GM11168 (cell line): ENCODE measurements around the gene EFL1.
"Not testable (repeated sequence)": the region's sequence is repeated elsewhere in the genome, so short reads cannot be mapped to it uniquely, and the experiment has no call there.

Source experiments
- in situ Hi-C: fragments of 300-500 bp; cut with MboI; formaldehyde crosslinking; loops from one replicate; pipeline ENCODE4 v1.12.0; 2022; ENCODE audit warnings: low sequenced_read_pairs; ENCODE audit not compliant: unreplicated experiment

Gene EFL1

GRCh38 chr15:82212201-82212600 lies 50.3 kb downstream of the EFL1 start:
- in situ Hi-C loops: not testable (repeated sequence)

- in situ Hi-C loops: not testable (repeated sequence)
Observed at GRCh38 chr15:82210066-82210597, 52.4 kb downstream of the EFL1 start.

- in situ Hi-C loops: loop anchor here (5.0 kb wide), 1 partner anchor 1933 kb away; no protein-coding TSS in a partner anchor
Observed at GRCh38 chr15:82204575-82204974, 58.0 kb downstream of the EFL1 start.

GRCh38 chr15:82197733-82198594 lies 64.6 kb downstream of the EFL1 start:
- in situ Hi-C loops: no loop called here

GRCh38 chr15:82196353-82196752 lies 66.2 kb downstream of the EFL1 start:
- in situ Hi-C loops: no loop called here

- in situ Hi-C loops: not testable (repeated sequence)
Observed at GRCh38 chr15:82195818-82196217, 66.7 kb downstream of the EFL1 start.

DNA sequence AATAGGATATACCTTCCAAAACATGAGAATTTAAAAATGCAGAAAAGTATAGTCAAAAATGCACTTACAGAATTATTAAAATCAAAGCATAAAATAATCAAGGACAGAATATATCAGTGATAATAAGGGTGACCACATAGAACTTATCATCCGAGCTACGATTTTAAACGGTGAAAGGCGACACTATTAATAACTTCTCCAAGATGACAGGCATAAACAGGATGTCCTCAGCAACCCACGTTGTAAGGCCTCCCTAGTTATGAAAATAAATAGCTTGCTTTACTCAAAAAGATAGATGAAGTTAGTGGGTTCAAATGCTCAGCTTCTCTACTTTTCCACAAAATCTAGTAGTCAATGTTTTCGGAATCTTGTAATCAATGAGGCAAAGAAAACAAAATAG lies 68.0 kb downstream of the EFL1 start:
- in situ Hi-C loops: loop anchor here (5.0 kb wide), 1 partner anchor 82 kb away; no protein-coding TSS in a partner anchor

- in situ Hi-C loops: loop anchor here (5.0 kb wide), 1 partner anchor 81 kb away; no protein-coding TSS in a partner anchor
Observed at GRCh38 chr15:82193435-82193834, 69.1 kb downstream of the EFL1 start.

GRCh38 chr15:82192394-82192793 lies 70.1 kb downstream of the EFL1 start:
- in situ Hi-C loops: loop anchor here (5.0 kb wide), 1 partner anchor 80 kb away; no protein-coding TSS in a partner anchor

DNA sequence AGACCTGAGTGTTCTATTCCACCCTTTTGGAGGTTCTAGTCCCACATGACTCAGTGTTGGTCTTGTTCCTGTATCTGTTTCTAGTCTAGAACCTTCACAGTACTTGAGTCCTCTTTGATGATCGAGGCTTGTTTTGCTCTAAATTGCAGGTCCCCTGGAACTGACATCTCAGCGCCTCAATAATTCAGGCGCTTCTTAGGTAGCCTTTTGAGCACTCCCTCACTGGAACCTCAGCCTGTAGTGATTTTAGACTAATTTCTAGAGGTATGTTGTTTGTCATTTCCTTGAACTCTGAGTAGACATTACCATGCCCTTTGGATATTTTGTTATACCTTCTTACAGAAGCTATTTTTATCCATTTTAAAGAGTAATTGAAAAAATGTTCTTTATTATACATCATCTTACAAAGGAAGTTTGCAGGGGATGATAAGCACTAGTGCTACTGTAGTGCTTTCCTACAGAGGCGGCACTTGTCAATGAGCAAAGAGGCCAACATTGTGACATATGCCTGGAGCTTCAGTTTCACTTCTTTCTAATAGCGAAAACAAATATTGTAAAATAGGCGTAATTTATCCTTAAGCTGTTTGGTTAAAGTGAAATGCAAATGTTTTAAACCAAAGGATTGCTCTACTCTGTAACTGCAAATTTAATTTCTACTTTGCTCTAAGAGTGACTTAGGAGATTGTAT lies 75.7 kb downstream of the EFL1 start:
- in situ Hi-C loops: no loop called here

DNA sequence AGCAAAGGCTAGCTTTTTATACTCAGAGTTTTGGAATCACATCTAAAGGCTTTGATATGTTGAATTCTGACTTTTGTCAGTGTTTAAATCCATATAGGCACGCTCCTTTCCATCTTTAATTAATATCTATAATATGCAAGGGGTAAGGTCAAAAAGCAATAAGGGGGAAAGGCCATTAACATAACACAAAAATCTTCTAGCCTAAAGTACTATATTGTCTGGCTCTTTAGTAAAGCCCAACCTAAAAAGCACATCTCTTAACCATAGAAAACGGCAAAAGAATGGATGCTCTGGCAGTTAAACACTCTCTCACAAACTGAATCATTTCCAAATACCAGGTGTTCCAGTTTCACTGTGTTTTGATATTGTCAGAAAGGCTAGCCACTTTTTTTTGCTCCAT lies 76.4 kb downstream of the EFL1 start:
- in situ Hi-C loops: no loop called here

DNA sequence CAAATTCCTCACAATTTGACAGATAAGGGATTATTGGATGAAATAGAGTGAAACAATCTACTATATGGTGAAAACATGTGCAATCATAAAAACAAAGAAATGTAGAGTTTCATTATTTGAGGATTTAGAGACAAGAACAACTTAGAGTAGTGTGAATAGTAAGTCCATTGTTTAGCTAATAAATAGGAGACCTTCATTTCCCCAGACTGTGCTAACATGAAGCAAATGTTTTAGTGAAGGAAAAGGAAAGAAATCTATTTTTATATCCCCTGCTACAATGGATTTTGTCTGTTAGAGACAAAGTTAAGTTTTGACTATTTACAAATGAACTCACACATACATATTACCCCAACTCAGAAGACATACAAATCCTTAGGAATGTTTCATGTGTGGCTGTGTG lies 77.8 kb downstream of the EFL1 start:
- in situ Hi-C loops: no loop called here

DNA sequence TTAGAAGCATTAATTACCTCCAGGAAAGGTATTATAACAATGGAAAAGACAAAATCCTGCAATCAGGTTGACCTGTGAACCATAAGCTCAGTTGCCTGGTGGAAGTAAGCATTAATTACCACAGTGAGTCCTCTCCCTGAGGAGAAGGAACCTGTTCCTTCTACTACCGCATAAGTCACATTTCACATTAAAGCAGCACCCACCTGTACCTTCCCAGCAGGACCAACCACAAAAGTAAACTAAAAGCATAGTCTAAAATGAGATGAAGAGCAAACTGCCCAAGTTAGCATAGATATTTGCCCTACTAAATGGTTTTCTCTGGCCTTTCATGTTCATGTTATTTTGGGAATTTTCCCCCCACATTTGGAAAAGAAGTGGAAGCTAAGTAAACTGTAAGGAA lies 78.2 kb downstream of the EFL1 start:
- in situ Hi-C loops: no loop called here

DNA sequence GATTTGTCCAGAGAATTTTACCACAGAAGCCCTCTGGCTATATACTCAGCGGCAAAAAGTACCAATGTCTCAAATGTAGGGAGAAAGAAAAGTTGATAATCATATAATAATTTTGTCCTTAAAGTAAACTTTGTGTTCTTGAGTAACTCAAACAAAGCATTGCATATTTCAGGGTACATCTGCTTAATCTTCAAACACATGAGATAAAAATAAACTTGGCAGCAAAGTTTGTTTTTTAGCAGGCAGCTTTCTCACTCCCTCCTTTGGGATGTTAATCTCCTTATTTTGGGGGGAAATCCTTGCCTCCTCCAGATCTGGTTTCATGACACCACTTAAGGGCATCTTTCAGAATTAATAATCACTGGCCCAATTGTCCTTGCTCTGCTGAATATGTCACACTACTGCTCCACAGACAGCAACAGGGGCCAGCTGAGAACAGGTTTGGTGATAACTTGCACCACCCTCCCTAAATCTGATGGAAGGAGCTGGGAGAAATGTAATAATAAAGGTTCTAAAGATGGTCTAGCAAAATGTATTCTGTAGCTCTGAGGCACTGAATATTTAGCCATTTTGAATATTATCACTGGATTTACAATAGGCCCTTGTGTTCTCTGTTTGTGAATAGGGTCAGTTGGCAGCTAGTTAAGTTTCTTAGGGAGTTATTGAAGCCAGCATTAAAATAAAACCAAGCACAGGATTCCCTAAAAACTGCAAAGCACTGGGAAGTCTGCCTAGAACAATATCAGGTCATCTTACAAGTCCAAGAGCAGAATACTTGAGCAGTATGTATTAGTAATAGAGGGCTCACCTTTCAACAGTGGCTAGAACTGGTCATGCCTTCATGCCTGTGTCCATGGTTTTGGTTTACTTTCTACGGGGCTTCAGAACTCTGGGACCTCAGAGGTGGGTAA lies 79.2 kb downstream of the EFL1 start:
- in situ Hi-C loops: no loop called here

GRCh38 chr15:82181371-82181770 lies 81.2 kb downstream of the EFL1 start:
- in situ Hi-C loops: no loop called here

DNA sequence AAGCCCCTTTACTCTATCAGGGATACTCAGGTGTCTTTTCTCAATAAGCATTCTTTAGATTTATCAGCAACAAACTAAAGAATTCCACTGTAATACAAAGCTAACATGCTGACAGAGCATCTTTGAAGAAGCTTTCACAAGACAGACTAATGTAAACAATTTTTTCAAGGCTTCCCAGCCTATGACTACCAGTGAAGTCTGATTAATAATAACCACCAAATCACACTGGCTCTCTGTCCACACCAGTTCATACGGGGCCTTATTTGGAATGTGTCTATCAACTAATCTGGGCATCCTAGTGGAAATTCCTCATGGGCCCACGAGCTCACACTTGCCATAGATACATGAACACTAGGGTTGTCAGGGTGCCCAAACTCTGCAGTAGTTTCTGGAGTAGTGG lies 84.5 kb downstream of the EFL1 start:
- in situ Hi-C loops: no loop called here

DNA sequence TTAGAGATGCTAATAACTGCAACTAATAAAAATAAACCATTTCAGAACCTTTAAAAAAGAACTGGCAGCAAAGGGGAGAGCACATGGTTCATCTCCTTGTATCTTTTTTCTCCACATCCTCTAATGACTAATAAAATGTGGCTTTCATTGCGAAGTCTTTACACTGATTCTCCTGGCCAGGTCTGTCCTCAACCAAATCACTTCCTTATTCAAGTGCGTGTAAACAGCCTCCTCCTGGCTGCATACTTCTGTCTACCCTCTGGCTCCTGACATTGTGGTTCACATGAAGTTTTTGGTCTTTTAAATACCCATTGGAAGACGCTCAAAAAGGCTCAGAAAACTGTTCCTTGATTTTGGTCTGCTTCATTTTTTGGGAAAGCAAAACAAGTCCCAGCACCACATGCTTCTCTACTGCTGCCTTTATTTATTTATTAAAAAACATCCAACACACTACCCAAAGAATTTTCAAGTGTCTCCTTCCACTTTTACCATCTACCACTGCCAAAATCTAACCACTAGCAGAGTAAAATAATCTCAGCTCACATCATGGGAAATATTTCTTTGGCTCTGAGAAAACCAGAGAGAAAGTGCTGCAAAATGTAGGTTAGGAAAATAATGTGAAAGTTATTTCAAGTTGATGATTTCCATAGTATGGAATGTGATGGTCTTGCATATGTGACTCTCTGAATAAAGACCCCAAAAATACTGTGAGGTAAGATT lies 85.1 kb downstream of the EFL1 start:
- in situ Hi-C loops: no loop called here

GRCh38 chr15:82176542-82176941 lies 86.0 kb downstream of the EFL1 start:
- in situ Hi-C loops: no loop called here

GRCh38 chr15:82174471-82175235 lies 87.9 kb downstream of the EFL1 start:
- in situ Hi-C loops: no loop called here
